ENCODE results near the gene WDR19. TPM values are rescaled to one million over a fixed set of nuclear protein-coding genes. Genes with fewer than 3 reads are reported as not detected.
"Not testable (repeated sequence)": the region's sequence is repeated elsewhere in the genome, so short reads cannot be mapped to it uniquely, and the experiment has no call there.

The WDR19 gene
- total RNA-seq, result 13.2 TPM

DNA sequence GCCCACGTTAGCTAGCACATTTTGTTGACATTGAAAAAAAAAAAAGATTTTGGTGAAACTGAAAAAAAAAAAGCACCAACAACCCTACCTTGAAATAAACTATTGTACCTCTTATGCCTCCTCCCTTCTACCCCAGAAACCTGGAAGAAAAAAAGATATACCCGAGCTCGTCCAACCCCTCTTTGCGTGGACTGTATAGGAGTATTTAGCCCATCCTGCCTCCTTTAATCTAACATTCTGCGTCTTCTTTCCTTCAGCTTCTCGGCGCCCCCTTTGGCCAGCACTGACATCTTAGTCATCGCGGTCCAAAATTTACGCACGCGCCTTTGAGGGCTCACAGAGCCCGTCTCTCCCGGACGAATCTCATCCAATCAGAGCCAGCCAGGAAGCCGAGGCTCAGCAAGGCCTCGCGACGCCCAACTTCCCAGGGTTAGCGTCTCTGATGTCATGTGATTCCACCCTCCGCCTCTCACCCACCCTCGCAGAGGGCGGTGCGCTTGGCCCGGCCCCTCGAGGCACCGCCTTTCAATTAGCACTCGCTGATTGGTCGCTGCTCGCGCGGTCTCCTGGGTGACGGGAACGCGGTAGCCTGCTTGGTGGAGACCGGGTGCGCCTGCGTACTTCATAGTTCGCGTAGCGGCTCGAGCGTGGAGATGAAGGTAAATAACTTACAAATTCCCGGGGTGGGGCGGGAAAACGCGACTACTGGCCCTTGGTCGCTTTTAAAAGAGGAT is at the start of gene WDR19:
Gene WDR19, plus strand, starts transcription at position 625 of the 734 bp plus-strand sequence. Its CDS starts 29 bp downstream, at position 654.
- DNase-seq (ENCODE audit: low read depth in 2 of 3, low spot score in 2 of 3), result peak; percentile 95 to 100 (median 99)

- no peak for DNase-seq (ENCODE audit: low read depth in 2 of 3, low spot score in 2 of 3)
Measured at GRCh38 chr4:39133623-39134022, 48.7 kb upstream of the WDR19 start.

GRCh38 chr4:39134683-39135306 is 47.5 kb upstream of the WDR19 start:
- DNase-seq (ENCODE audit: low read depth in 2 of 3, low spot score in 2 of 3), result no peak

GRCh38 chr4:39138227-39138626 is 44.1 kb upstream of the WDR19 start:
- not testable (repeated sequence) for DNase-seq (ENCODE audit: low read depth in 2 of 3, low spot score in 2 of 3)

DNA sequence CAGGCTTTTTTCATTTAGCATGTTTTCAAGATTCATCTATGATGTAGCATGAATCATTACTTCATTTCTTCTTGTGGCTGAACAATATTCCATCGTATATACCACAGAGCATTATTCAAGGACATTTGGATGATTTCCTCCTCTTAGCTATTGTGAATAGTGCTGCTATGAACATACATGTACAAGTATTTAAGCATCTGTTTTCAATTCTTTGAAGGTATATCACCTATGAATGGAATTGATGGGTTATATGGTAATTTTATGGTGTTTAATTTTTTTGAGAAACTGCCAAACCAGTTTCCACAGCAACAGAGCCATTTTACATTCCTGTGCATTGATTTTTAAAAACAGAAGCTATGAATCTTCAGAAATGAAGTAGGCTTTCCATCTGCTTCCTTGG is 36.1 kb upstream of the WDR19 start:
- DNase-seq (ENCODE audit: low read depth in 2 of 3, low spot score in 2 of 3), result no peak

- no peak for DNase-seq (ENCODE audit: low read depth in 2 of 3, low spot score in 2 of 3)
Measured at GRCh38 chr4:39154009-39154408, 28.3 kb upstream of the WDR19 start.

GRCh38 chr4:39157520-39157919 is 24.8 kb upstream of the WDR19 start:
- DNase-seq (ENCODE audit: low read depth in 2 of 3, low spot score in 2 of 3), result no peak

GRCh38 chr4:39166177-39166576 is 16.2 kb upstream of the WDR19 start:
- no peak for DNase-seq (ENCODE audit: low read depth in 2 of 3, low spot score in 2 of 3)

- DNase-seq (ENCODE audit: low read depth in 2 of 3, low spot score in 2 of 3), result no peak
Measured at GRCh38 chr4:39166669-39167068, 15.7 kb upstream of the WDR19 start.

- DNase-seq (ENCODE audit: low read depth in 2 of 3, low spot score in 2 of 3), result peak in 1 of 3 donors; percentile 60
Measured at GRCh38 chr4:39169426-39169825, 12.9 kb upstream of the WDR19 start.

- DNase-seq (ENCODE audit: low read depth in 2 of 3, low spot score in 2 of 3), result no peak
Measured at GRCh38 chr4:39170301-39170700, 12.0 kb upstream of the WDR19 start.

DNA sequence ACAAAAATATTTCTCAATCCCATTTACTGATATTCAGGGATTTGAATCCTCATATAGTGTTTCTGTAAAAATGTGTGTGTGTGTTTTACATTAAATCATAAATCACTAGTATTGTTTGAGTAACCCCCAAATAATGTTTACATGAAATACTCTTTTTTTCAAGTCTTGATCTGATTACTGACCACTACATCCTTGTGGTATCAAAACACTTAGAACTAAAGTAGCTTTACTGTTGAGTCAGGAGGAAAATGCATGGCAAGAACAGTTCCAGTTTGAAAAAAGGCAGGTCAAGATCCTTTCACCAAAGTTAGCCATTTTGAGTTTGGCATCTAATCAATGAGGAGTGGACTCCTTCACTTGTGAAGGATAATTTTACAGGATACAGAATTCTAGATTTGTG is 3.6 kb upstream of the WDR19 start:
- DNase-seq (ENCODE audit: low read depth in 2 of 3, low spot score in 2 of 3), result no peak

DNA sequence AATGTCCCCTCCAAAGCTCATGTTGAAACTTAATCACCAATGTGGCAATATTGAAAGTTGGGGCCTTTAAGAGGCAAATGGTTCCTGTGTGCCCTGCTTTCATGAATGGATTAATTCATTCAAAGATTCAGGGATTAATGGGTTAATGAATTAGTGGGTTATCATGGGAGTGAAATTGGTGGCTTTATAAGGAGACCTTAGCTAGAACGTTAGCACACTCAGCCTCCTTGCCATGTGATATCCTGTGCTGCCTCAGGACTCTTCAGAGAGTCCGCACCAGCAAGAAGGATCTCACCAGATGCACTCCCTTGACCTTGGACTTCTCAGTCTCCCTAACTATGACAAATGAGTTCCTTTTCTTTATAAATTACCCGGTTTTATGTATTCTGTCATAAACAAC is 2.6 kb upstream of the WDR19 start:
- DNase-seq (ENCODE audit: low read depth in 2 of 3, low spot score in 2 of 3), result no peak

DNA sequence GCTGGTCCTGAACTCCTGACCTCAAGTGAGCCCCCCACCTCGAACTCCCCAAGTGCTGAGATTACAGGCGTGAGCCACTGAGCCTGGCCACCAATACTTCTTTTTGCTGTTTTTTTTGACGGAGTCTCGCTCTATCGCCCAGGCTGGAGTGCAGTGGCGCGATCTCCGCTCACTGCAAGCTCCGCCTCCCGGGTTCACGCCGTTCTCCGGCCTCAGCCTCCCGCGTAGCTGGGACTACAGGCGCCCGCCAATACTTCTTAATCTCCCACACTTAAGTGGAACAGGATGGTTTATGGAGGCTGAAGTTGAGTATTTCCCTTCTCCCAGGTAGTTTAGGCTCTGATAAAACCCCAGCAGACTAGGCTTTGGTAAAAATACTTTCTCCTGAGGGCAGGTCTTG is 1.7 kb upstream of the WDR19 start:
- not testable (repeated sequence) for DNase-seq (ENCODE audit: low read depth in 2 of 3, low spot score in 2 of 3)

DNA sequence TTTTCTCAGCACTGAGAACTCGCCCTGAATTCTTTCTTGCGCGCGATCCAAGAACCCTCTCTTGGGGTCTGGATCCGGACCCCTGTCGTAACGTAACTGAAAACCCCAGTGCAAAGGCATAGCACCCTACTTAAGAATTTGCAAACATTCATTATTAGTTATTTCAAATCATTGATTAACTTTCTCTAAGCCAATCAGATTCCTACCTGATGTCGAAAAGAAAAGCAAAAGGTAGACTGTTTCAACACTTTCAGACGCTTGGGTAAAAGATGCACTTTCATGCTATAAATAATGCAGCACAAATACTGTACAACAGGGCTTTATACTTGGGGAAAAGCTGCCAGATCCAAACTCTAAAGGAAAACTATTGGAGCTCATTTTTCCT is 817 bp upstream of the WDR19 start:
- DNase-seq (ENCODE audit: low read depth in 2 of 3, low spot score in 2 of 3), result no peak

DNA sequence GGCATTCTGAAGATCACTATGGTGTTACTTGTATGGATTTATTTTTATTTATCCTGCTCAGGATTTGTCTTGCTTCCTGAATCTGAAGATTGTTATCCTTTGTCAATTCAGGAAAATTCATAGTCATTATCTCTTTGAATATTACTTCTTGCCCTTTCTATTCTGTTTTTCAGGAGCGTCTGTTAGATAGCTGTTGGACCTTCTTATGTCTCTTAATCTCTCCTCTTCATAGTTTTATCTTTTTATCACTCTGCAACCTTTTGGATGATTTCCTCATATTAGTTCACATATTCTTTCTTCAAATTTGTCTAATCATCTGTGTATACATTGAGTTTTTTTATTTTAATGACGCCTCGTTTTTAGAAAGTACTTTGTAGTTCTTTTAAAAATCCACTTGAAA is 19.6 kb downstream of the WDR19 start:
- DNase-seq (ENCODE audit: low read depth in 2 of 3, low spot score in 2 of 3), result no peak

DNA sequence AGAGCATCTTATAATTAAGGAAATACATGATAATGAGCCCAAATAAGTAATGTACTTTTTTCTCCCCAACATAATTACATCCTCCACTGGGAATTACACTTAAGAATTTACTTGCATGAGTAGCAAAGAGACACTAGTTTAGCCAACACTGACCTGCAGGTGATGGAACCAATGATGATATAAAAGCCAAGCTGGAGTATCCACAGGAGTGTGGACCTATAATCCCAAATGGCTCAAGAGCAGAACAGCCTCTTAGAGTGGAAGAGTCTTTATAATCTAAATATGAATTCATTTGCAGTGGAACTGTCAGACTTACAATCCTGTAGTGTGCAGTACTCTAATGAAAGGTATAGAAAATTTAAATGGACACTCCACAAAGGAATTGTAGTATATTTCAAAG is 22.2 kb downstream of the WDR19 start:
- no peak for DNase-seq (ENCODE audit: low read depth in 2 of 3, low spot score in 2 of 3)

DNA sequence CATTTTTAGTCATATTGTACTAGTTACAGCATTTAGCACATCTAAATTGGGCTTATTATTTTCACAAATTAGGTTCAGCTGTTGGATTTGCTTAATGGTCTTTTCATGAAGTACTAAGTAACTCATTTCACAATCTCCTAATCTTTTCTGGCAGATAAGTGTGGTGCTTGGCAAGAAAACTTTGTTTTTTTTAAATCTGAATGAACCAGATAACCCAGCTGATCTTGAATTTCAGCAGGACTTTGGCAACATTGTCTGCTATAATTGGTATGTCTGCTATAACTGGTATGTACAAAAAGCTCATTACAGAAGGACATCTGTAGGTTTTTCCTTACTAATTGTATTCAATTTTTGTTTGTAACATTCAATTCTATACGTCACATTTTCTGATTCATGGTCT is 22.7 kb downstream of the WDR19 start:
- DNase-seq (ENCODE audit: low read depth in 2 of 3, low spot score in 2 of 3), result no peak

DNA sequence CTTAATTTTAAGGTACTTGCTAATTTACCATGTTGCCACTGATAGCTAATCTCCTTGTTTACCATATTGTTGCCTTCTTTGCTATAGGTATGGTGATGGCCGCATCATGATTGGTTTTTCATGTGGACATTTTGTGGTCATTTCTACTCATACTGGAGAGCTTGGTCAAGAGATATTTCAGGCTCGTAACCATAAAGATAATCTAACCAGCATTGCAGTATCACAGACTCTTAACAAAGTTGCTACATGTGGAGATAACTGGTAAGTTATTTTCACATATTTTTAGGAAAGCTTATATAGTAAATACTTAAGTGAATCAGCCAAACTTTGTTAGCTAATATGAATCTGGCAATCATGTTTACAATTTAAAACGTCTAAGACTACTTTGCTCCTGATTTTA is 23.1 kb downstream of the WDR19 start:
- no peak for DNase-seq (ENCODE audit: low read depth in 2 of 3, low spot score in 2 of 3)

- DNase-seq (ENCODE audit: low read depth in 2 of 3, low spot score in 2 of 3), result no peak
Measured at GRCh38 chr4:39227906-39228305, 45.6 kb downstream of the WDR19 start.

GRCh38 chr4:39228377-39228776 is 46.0 kb downstream of the WDR19 start:
- no peak for DNase-seq (ENCODE audit: low read depth in 2 of 3, low spot score in 2 of 3)

- DNase-seq (ENCODE audit: low read depth in 2 of 3, low spot score in 2 of 3), result no peak
Measured at GRCh38 chr4:39230462-39230861, 48.1 kb downstream of the WDR19 start.

DNA sequence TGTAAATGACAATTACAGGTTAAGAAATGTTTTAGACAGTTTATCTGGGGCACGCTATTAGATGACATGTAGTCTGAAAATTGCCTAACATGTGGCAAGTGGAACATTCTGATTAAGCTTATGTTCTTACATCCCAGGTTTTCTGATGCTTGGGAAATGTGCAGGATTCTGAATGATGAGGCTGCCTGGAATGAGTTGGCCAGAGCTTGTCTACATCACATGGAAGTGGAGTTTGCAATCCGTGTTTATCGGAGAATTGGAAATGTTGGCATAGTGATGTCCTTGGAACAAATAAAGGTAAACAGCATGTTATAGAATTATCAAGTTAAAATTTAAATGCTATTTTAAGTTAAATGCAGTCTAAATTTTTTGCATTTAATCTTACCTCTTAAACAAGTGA is 49.3 kb downstream of the WDR19 start:
- DNase-seq (ENCODE audit: low read depth in 2 of 3, low spot score in 2 of 3), result no peak
